MCF 10A (cell line): ENCODE results near the gene SGSM1. TPM values are rescaled to one million over a fixed set of nuclear protein-coding genes. Genes with fewer than 3 reads are reported as not detected.

Experiments used
- Bru-seq: library from RNA; stranded (reverse); fragments of 400-500 nt; gene quantifications from one replicate; lab custom pipeline; 2021; lab: Mats Ljungman, UMichigan
- BruChase-seq, 2 experiments: library from RNA; stranded (reverse); fragments of 400-500 nt; gene quantifications; one replicate each; lab custom pipeline; 2021; lab: Mats Ljungman, UMichigan
- BruUV-seq: library from RNA; stranded (reverse); fragments of 400-500 nt; replicated peaks from 2 replicates; lab custom pipeline; 2021; lab: Mats Ljungman, UMichigan
- CTCF ChIA-PET: fragments of 300-600 bp; sonication (Branson Sonifier 250); formaldehyde crosslinking; extraction: SDS; loops from one replicate; lab custom pipeline; 2021; ENCODE audit warnings: antibody characterized with exemption, inconsistent platforms; lab: Yijun Ruan, JAX
- POLR2A ChIA-PET: fragments of 300-600, 350-650 bp; sonication (Branson Sonifier 250); formaldehyde crosslinking; extraction: SDS; loops from one replicate; lab custom pipeline; 2020; ENCODE audit warnings: antibody characterized with exemption, inconsistent platforms; lab: Yijun Ruan, JAX
- DNase-seq: peaks from one replicate; pipeline ENCODE4 v3.0.0-alpha.2; 2018; ENCODE audit not compliant: unreplicated experiment
- H3K27ac Mint-ChIP-seq: one replicate; pipeline ENCODE4 v1.8.0; 2022; ENCODE audit warnings: mild to moderate bottlenecking, low read depth, mixed read lengths; ENCODE audit not compliant: unreplicated experiment
- H3K27me3 Mint-ChIP-seq: one replicate; pipeline ENCODE4 v1.8.0; 2022; ENCODE audit warnings: mixed read lengths; ENCODE audit not compliant: insufficient read depth, unreplicated experiment
- H3K36me3 Mint-ChIP-seq: one replicate; pipeline ENCODE4 v1.8.0; 2022; ENCODE audit warnings: mild to moderate bottlenecking, moderate library complexity, mixed read lengths; ENCODE audit not compliant: insufficient read depth, unreplicated experiment
- H3K4me1 Mint-ChIP-seq: one replicate; pipeline ENCODE4 v1.8.0; 2022; ENCODE audit warnings: mixed read lengths; ENCODE audit not compliant: insufficient read depth, unreplicated experiment
- H3K4me3 Mint-ChIP-seq: one replicate; pipeline ENCODE4 v1.8.0; 2022; ENCODE audit warnings: mild to moderate bottlenecking, moderate library complexity, mixed read lengths; ENCODE audit not compliant: unreplicated experiment
- H3K9me3 Mint-ChIP-seq: one replicate; pipeline ENCODE4 v1.8.0; 2022; ENCODE audit warnings: mixed read lengths; ENCODE audit not compliant: unreplicated experiment
- intact Hi-C: fragments of 100-400 bp; cut with micrococcal nuclease; formaldehyde crosslinking; loops from 2 replicates; pipeline ENCODE4 v1.14.1; 2022
- long read RNA-seq: library from polyadenylated mRNA; stranded (forward); transcript quantifications from one replicate; pipeline ENCODE4 v2.0.0, GENCODE V29; 2022
- total RNA-seq: library from RNA; stranded (reverse); gene quantifications from 2 replicates; pipeline ENCODE4 v1.2.3, GENCODE V29; 2022
- TF ChIP-seq, protein P1 (sequence below): fragments of 200-600 bp; IDR thresholded peaks from one replicate; pipeline ENCODE4 v1.8.0; 2022; ENCODE audit warnings: antibody characterized with exemption, mild to moderate bottlenecking; ENCODE audit not compliant: unreplicated experiment

SGSM1 gene, protein sequence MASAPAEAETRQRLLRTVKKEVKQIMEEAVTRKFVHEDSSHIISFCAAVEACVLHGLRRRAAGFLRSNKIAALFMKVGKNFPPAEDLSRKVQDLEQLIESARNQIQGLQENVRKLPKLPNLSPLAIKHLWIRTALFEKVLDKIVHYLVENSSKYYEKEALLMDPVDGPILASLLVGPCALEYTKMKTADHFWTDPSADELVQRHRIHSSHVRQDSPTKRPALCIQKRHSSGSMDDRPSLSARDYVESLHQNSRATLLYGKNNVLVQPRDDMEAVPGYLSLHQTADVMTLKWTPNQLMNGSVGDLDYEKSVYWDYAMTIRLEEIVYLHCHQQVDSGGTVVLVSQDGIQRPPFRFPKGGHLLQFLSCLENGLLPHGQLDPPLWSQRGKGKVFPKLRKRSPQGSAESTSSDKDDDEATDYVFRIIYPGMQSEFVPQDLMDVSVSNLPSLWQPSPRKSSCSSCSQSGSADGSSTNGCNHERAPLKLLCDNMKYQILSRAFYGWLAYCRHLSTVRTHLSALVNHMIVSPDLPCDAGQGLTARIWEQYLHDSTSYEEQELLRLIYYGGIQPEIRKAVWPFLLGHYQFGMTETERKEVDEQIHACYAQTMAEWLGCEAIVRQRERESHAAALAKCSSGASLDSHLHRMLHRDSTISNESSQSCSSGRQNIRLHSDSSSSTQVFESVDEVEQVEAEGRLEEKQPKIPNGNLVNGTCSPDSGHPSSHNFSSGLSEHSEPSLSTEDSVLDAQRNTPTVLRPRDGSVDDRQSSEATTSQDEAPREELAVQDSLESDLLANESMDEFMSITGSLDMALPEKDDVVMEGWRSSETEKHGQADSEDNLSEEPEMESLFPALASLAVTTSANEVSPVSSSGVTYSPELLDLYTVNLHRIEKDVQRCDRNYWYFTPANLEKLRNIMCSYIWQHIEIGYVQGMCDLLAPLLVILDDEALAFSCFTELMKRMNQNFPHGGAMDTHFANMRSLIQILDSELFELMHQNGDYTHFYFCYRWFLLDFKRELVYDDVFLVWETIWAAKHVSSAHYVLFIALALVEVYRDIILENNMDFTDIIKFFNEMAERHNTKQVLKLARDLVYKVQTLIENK
- 0.10 and 0.14 TPM in 2 replicates for total RNA-seq
- percentile 10 among the genes with signal in this experiment for Bru-seq, nascent RNA
- percentile 5 among the genes with signal in this experiment for BruChase-seq, experiment 1, labeled RNA remaining after a 6-hour chase
- percentile 6 among the genes with signal in this experiment for BruChase-seq, experiment 2, labeled RNA remaining after a 2-hour chase
- long read RNA-seq, partial matches to known transcripts, result 1 of 1 reads
- long read RNA-seq, other reads (novel, unspliced or antisense), result 0 of 1 reads

DNA sequence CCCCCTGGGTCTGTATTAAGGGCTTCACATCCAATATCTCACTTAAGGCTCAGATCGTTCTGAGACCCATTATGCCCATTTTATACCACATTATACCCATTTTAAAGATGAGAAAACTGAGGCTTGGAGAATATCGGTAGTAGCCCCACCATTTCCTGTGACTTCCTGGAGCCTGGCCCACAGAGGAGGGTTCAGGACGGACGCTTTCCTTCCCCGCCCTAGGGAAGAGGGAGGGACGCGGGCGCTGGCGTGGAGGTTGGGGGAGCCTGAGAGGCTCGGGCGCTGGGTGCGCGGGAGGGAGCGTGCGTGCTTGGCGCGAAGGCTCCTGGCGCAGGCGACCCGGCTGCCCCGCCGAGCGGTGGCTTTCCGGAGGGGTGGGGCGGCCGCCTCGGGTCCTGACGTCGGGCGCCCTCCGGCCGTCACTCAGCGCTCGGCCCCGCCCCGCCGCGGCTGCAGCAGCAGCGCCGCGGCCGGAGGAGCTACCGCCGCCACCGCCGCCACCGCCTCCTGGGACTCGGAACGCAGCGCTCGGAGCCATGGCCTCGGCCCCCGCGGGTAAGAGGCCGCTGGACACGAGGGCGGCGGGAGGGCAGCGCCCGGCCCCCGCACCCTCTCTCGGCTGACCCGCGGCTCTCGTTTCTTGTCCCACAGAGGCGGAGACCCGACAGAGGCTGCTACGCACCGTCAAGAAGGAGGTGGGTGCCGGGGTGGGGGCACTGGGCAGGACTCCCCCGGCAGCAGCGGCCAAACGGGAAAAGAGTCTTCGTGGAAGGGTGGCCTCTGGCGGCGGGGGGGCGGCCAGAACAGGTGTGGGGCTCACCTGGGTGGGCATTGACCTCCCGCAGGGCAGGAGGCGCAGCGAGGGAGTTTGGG, at the start of gene SGSM1:
TSS of gene SGSM1 (plus strand) at position 422 of the 873 bp plus-strand sequence. CDS start at position 537, 115 bp downstream.
- Mint-ChIP-seq H3K27me3 (peaks cover 39% of the 10 kb centered on the region), H3K4me1 (no peaks in the 10 kb centered on the region), H3K4me3 (peak within 1 kb of the TSS; percentile 35), H3K9me3 (no peaks in the 10 kb centered on the region), H3K36me3 (no peaks in the 10 kb centered on the region), H3K27ac (no peak within 1 kb of the TSS)
- intact Hi-C loops, result no loop called here
- ChIA-PET CTCF (interaction anchor here (0.6 to 0.7 kb wide), 4 partner anchors 10 to 225 kb away, joined by 3 to 4 read pairs (median 3); no protein-coding TSS in a partner anchor), POLR2A (no interaction called here)
- DNase-seq, result peak; percentile 48
- BruUV-seq, result no TSS peak
- TF ChIP-seq, protein P1, sequence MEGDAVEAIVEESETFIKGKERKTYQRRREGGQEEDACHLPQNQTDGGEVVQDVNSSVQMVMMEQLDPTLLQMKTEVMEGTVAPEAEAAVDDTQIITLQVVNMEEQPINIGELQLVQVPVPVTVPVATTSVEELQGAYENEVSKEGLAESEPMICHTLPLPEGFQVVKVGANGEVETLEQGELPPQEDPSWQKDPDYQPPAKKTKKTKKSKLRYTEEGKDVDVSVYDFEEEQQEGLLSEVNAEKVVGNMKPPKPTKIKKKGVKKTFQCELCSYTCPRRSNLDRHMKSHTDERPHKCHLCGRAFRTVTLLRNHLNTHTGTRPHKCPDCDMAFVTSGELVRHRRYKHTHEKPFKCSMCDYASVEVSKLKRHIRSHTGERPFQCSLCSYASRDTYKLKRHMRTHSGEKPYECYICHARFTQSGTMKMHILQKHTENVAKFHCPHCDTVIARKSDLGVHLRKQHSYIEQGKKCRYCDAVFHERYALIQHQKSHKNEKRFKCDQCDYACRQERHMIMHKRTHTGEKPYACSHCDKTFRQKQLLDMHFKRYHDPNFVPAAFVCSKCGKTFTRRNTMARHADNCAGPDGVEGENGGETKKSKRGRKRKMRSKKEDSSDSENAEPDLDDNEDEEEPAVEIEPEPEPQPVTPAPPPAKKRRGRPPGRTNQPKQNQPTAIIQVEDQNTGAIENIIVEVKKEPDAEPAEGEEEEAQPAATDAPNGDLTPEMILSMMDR, result no peak

DNA sequence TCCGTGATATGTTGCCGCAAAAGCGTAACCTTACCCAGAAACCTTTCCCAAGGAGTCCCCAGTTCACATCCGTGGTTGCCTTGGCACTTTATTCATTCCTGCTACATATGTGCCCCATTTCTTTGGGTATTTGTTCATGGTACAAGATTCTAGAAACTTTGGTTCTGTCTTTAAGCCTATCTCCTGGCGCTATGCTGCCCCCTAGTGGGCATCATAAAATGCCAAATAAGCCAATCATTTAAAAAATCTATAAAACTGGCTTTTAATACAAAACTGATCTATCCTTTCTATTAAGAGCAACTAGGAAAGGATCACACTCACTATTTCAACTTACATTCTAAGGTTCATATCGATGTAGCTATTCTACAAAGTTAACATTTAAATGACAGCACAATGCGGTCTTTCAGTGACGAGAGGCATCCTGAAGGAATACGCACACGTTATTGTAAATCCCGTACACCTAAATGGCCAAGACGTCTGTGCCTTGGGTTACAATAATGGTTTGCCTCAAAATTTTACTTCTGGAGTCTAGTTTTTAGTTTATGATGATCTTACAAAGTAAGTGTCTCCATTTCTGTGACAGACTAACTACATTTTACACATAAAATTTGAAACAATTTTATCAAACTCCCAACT, 47.7 kb upstream of the SGSM1 start:
- no TSS peak for BruUV-seq
- TF ChIP-seq, protein P1, result peak; percentile 57
- peaks cover 53% of the 10 kb centered on the region for H3K27me3 Mint-ChIP-seq
- ChIA-PET CTCF (interaction anchor here (0.5 to 6.1 kb wide), 15 partner anchors 13 to 999 kb away, joined by 3 to 67 read pairs (median 4); partner anchors contain the start of gene PIWIL3), POLR2A (no interaction called here)
- no peaks in the 10 kb centered on the region for H3K4me1 Mint-ChIP-seq
- DNase-seq, result peak; percentile 71
- no peaks in the 10 kb centered on the region for H3K9me3 Mint-ChIP-seq
- H3K27ac Mint-ChIP-seq, result no peak overlapping the region
- intact Hi-C loops, result loop anchor here (10.0 kb wide), 1 partner anchor 93 kb away; no protein-coding TSS in a partner anchor
- no peak overlapping the region for H3K4me3 Mint-ChIP-seq
- H3K36me3 Mint-ChIP-seq, result no peaks in the 10 kb centered on the region

DNA sequence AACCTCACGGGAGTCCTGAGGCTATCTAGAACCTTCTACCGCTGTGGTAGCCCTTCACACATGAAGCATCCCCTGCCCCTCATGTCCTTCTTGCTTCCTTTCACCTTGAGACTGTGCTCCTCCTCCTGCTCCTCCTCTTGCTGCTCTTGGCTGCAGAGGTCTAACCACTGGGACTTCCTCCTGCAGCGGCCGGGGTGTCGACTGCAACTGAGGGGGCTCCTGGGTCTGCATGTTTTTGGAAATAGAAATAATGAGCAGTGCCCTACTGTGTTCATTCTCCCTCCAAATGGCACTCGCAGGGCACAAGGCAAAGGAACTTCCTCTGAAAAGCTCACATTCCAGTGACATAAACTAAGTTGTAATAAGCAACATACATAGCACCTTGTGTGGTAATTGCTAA, 46.2 kb upstream of the SGSM1 start:
- H3K4me1 Mint-ChIP-seq, result no peaks in the 10 kb centered on the region

More for the DNA sequence above, 46.2 kb upstream of the SGSM1 start:
- no TSS peak for BruUV-seq
- H3K4me3 Mint-ChIP-seq, result no peak overlapping the region
- peaks cover 38% of the 10 kb centered on the region for H3K27me3 Mint-ChIP-seq
- DNase-seq, result no peak
- no peaks in the 10 kb centered on the region for H3K9me3 Mint-ChIP-seq
- ChIA-PET CTCF (interaction anchor here (0.6 to 6.1 kb wide), 8 partner anchors 12 to 289 kb away, joined by 3 to 67 read pairs (median 4); partner anchors contain the start of gene PIWIL3), POLR2A (no interaction called here)
- TF ChIP-seq, protein P1, result no peak
- intact Hi-C loops, result loop anchor here (10.0 kb wide), 2 partner anchors 95 to 1015 kb away; no protein-coding TSS in a partner anchor
- no peaks in the 10 kb centered on the region for H3K36me3 Mint-ChIP-seq
- no peak overlapping the region for H3K27ac Mint-ChIP-seq
